BE2C (cell line): ENCODE data around the gene UBE2G2.

Source experiments
- DNase-seq: peaks from one replicate; pipeline ENCODE4 v3.0.0-alpha.2; 2020
- H3K27me3 ChIP-seq: fragments of 250-450 bp; sonication (Bioruptor Pico); 2 replicates; pipeline ENCODE4 v1.5.1; 2020; ENCODE audit warnings: mild to moderate bottlenecking
- H3K36me3 ChIP-seq: fragments of 250-450 bp; sonication (Bioruptor Pico); 2 replicates; pipeline ENCODE4 v1.5.1; 2020; ENCODE audit warnings: mild to moderate bottlenecking
- H3K4me1 ChIP-seq: fragments of 250-450 bp; sonication (Bioruptor Pico); 2 replicates; pipeline ENCODE4 v1.5.1; 2020
- H3K4me3 ChIP-seq: 2 replicates; pipeline ENCODE4 v1.5.1; 2011; ENCODE audit warnings: low read depth, low read length
- H3K9me3 ChIP-seq: fragments of 250-450 bp; sonication (Bioruptor Pico); 2 replicates; pipeline ENCODE4 v1.5.1; 2020
- CTCF ChIP-seq: IDR thresholded peaks from 2 replicates; pipeline ENCODE4 v1.5.1; 2012; ENCODE audit warnings: mild to moderate bottlenecking, low read depth, low read length

UBE2G2 gene

DNA sequence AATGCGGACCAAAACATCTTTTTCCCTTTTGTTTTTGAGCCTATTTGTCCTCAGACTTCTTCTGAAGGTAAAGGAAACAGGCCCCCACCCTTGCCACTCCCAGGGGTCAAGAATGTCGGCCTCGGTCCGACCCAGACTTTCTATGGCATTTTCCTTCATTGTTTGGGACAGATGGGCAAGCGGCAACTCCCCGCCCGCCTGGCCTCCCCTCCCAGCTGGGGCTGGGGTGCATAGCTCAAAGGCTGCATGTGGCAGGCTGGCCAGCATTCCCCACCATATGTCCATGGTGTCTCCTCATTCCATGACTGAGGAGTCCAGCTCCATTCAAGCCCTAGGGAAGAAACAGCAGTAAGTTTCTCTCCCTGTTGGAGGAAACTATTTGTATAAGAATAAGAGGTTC, 60.9 kb downstream of the UBE2G2 start:
- H3K4me3 ChIP-seq = no peak overlapping the region
- no peaks in the 10 kb centered on the region for H3K4me1 ChIP-seq
- H3K9me3 ChIP-seq = peaks cover 12% of the 10 kb centered on the region
- peaks cover 11% of the 10 kb centered on the region for H3K27me3 ChIP-seq
- DNase-seq = no peak
- TF ChIP-seq CTCF = no peak
- H3K36me3 ChIP-seq = no peaks in the 10 kb centered on the region

GRCh38 chr21:44739316-44739715, 62.3 kb downstream of the UBE2G2 start:
- no peaks in the 10 kb centered on the region for H3K4me1 ChIP-seq
- no peaks in the 10 kb centered on the region for H3K36me3 ChIP-seq
- no peak for DNase-seq
- H3K27me3 ChIP-seq = peaks cover 8% of the 10 kb centered on the region; the same call in 1 of the 2 replicates
- H3K9me3 ChIP-seq = peaks cover 12% of the 10 kb centered on the region
- TF ChIP-seq CTCF = no peak
- H3K4me3 ChIP-seq = no peak overlapping the region

GRCh38 chr21:44738621-44739020, 63.0 kb downstream of the UBE2G2 start:
- no peak for DNase-seq
- Histone ChIP-seq H3K4me3 (no peak overlapping the region), H3K36me3 (no peaks in the 10 kb centered on the region), H3K4me1 (no peaks in the 10 kb centered on the region), H3K27me3 (peaks cover 4% of the 10 kb centered on the region; the same call in 1 of the 2 replicates), H3K9me3 (peaks cover 12% of the 10 kb centered on the region)
- no peak for TF ChIP-seq CTCF

DNA sequence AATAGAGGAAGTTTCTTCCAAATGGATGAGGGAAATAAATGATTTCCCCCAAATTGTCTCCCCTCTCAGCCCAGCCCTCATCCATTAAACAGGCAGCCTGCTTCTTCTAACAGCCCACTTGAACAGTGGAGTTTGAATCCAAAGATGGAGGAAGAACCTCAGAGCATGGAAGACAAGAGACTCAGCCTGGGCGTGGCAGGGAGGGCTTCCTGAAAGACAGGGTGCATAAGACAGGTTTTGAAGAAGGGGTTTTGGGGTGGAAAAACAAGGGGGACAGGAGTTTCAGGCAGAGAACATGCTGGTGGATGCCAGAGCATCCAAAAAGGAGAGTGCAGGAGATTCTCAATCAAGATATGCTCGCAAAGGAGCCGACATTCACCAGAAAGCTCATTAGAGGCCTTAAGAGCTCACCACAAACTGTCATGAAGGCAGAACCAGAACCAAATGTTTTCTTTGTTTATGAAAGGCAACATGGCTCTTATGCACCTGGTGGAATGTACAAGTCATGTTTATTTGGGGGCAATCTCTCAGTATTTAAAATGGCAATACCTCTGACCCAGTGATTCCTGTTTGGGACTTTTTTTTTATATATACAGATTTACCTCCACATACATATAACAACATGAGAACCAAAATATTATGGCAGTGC, 63.8 kb downstream of the UBE2G2 start:
- Histone ChIP-seq H3K27me3 (peaks cover 3% of the 10 kb centered on the region; the same call in 1 of the 2 replicates), H3K9me3 (peaks cover 12% of the 10 kb centered on the region), H3K4me3 (no peak overlapping the region), H3K4me1 (no peaks in the 10 kb centered on the region), H3K36me3 (no peaks in the 10 kb centered on the region)
- no peak for DNase-seq
- no peak for TF ChIP-seq CTCF

GRCh38 chr21:44736291-44737004, 65.2 kb downstream of the UBE2G2 start:
- H3K36me3 ChIP-seq = no peaks in the 10 kb centered on the region
- no peaks in the 10 kb centered on the region for H3K4me1 ChIP-seq
- H3K27me3 ChIP-seq = peaks cover 11% of the 10 kb centered on the region
- H3K9me3 ChIP-seq = peaks cover 12% of the 10 kb centered on the region
- H3K4me3 ChIP-seq = no peak overlapping the region
- TF ChIP-seq CTCF = no peak
- no peak for DNase-seq

DNA sequence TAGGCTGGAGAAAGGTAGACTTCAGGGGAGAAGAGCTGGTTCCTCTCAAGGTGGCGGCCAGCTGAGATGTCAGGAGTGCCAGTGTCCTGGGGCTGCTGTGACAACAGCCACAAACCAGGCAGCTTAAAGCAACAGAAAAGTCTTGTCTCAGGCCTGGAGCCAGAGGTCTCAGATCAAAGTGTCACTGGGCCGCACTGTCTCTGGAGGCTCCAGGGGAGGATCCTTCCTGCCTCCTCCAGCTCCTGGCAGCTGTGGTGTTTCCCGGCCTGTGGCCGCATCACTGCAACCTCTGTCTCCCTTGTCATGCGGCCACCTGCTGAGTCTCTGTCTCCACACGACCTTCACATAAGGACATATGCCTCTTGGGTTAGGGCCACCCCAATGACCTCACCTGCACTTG, 65.8 kb downstream of the UBE2G2 start:
- no peak overlapping the region for H3K4me3 ChIP-seq
- TF ChIP-seq CTCF = no peak
- no peaks in the 10 kb centered on the region for H3K36me3 ChIP-seq
- H3K9me3 ChIP-seq = peaks cover 12% of the 10 kb centered on the region
- no peak for DNase-seq
- H3K27me3 ChIP-seq = peaks cover 10% of the 10 kb centered on the region
- no peaks in the 10 kb centered on the region for H3K4me1 ChIP-seq
